ENCODE measurements around the gene GLP1R.

Gene GLP1R

DNA sequence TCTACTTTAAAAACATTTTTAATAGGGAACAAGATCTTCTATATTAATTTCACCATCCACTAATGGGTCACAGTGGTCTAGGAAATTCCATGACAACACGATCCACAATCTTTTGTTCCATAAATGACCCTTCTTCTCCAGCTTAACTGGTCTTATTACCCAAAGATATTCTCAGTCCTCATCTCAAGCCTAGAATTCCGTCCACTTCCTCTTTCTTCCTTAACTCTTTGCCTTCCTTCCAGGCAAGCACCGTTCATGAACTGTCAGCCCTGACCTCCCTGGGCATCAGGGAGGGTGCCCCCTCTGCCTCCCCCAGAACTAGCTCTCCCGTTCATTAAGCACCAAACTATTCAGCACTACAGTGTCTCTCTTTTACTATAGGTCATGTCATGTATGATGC is 58.5 kb downstream of the GLP1R start:
- no peak for DNase-seq (ENCODE audit: low spot score)
- TF ChIP-seq, protein P1, sequence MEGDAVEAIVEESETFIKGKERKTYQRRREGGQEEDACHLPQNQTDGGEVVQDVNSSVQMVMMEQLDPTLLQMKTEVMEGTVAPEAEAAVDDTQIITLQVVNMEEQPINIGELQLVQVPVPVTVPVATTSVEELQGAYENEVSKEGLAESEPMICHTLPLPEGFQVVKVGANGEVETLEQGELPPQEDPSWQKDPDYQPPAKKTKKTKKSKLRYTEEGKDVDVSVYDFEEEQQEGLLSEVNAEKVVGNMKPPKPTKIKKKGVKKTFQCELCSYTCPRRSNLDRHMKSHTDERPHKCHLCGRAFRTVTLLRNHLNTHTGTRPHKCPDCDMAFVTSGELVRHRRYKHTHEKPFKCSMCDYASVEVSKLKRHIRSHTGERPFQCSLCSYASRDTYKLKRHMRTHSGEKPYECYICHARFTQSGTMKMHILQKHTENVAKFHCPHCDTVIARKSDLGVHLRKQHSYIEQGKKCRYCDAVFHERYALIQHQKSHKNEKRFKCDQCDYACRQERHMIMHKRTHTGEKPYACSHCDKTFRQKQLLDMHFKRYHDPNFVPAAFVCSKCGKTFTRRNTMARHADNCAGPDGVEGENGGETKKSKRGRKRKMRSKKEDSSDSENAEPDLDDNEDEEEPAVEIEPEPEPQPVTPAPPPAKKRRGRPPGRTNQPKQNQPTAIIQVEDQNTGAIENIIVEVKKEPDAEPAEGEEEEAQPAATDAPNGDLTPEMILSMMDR (IDR thresholded peaks at IDR 0.05; ENCODE audit: borderline replicate concordance, control extremely low read depth, extremely low read depth, insufficient read depth, missing control alignments): no peak
- in situ Hi-C loops (cut with MboI; ENCODE audit: low sequenced_read_pairs, unreplicated experiment): no loop called here

DNA sequence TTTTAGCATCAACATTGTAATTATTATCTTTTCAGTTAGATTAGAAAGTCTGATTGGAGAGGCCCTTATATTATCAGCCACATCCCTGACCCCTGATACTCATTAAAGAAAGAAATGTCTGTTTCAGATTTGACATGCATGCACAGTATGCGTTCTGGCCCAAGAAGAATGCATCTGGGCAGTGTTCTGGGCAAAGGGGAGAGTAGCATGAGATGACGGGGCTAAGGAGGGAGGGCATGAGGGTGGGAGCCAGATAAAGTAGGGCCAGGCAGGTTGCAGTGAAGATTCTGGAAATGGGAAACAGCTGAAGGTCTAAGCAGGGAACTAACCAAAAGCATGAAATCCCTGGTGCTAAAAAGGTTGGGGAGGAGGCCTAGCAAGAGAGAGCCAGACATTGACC is 59.1 kb downstream of the GLP1R start:
- in situ Hi-C loops (cut with MboI; ENCODE audit: low sequenced_read_pairs, unreplicated experiment): no loop called here
- TF ChIP-seq, protein P1 (IDR thresholded peaks at IDR 0.05; ENCODE audit: borderline replicate concordance, control extremely low read depth, extremely low read depth, insufficient read depth, missing control alignments): no peak
- no peak for DNase-seq (ENCODE audit: low spot score)

DNA sequence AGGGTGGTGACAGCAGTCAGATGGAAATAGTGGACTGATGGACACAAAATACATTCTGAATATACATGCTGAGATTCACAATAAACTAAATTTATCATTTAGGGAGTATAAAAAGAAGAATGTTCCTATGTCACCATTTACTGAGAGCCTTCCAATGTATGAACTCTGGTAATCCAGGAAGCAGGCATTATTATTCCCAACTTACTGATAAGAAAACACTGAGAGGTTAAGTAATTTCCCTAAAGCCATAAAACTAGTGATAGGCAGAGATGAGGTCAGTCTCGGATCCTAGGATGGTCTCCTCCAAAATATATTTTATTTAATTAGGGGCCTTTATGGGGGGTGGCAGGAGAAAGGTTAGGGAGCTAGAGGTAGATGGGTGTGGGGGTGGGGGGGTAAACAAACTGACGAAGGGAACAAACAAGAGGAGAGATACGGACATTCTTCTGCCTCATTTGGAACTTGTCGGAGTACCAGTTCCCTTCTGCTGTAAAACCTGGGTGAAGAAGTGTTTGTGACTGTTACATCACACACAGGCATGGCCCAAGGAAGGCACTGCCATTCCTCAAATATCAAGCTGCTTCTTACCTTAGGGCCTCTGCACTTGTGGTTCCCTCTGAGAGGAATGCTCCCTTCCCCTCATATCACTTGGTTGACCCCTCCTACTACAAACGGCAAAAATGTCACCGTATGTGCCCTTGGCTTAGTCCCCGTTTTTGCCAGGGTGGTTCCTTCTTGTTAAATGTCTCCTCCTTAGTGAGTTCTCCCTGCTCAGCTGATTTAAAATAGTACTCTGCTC is 59.7 kb downstream of the GLP1R start:
- in situ Hi-C loops (cut with MboI; ENCODE audit: low sequenced_read_pairs, unreplicated experiment): no loop called here
- no peak for DNase-seq (ENCODE audit: low spot score)
- TF ChIP-seq, protein P1 (IDR thresholded peaks at IDR 0.05; ENCODE audit: borderline replicate concordance, control extremely low read depth, extremely low read depth, insufficient read depth, missing control alignments): no peak

DNA sequence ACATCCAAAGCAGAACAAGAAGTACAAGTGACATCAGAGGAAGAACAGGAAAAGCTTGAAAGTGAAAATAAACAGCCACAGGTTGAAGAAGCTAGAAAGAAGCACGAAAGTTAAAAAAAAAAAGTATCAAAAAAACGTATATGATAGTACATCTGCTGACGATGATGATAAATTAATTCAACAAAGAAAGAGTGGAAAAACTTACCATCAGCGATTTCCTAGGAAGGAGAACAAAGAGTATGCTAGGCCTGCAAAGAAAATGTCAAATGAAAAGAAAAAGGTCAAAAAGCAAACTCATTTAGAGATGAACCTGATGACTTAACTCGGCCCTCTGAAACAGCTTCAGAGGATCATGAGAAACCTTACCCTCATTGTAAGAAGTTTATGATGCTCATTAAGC is 62.7 kb downstream of the GLP1R start:
- in situ Hi-C loops (cut with MboI; ENCODE audit: low sequenced_read_pairs, unreplicated experiment): no loop called here
- TF ChIP-seq, protein P1 (IDR thresholded peaks at IDR 0.05; ENCODE audit: borderline replicate concordance, control extremely low read depth, extremely low read depth, insufficient read depth, missing control alignments): no peak
- DNase-seq (ENCODE audit: low spot score): no peak

DNA sequence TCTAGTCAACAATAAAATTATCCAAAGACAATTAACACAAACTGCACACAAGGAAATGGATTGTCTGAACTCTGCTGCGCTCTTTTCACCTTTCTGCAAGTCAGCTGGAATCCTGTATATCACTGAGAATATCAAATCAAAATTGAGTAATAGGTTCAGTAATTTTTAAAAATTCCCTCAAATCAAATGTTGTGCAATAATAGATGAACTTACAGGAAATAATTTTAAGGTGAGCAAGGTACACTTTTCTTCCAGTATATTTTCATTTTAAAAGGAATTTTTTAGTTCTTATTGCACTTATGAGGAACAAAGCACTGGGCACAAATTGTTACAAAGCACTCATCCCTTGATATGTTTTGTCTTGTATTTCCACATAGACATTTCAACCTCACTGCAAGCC is 65.2 kb downstream of the GLP1R start:
- no peak for DNase-seq (ENCODE audit: low spot score)
- in situ Hi-C loops (cut with MboI; ENCODE audit: low sequenced_read_pairs, unreplicated experiment): no loop called here
- TF ChIP-seq, protein P1 (IDR thresholded peaks at IDR 0.05; ENCODE audit: borderline replicate concordance, control extremely low read depth, extremely low read depth, insufficient read depth, missing control alignments): no peak

DNA sequence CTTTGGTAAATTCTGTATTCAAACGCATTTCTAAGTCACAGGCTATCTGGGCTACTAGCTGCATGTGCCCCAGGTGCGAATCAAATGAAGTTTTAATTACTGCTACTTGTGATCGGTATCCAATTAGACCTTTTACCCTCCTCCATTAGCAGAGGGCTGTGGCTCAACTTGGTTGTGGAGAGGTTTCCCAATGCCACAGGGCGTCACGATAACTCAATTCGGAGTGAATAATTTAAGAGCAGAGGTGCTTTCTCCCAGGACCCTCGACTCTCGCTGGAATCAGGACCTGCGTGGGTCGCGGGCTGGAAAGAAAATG is 65.8 kb downstream of the GLP1R start:
- TF ChIP-seq, protein P1 (IDR thresholded peaks at IDR 0.05; ENCODE audit: borderline replicate concordance, control extremely low read depth, extremely low read depth, insufficient read depth, missing control alignments): no peak
- in situ Hi-C loops (cut with MboI; ENCODE audit: low sequenced_read_pairs, unreplicated experiment): no loop called here
- no peak for DNase-seq (ENCODE audit: low spot score)
